ENCODE measurements around the gene TTC9. TPM values are rescaled to one million over a fixed set of nuclear protein-coding genes. Genes with fewer than 3 reads are reported as not detected.
A peak's percentile ranks its signal among the peaks of the same experiment; 100 is the strongest.

TTC9 gene
- total RNA-seq, 1 donor from 2014 or later, result 0.70 TPM

GRCh38 chr14:70640938-70641547 lies 673 bp upstream of the TTC9 start:
- DNase-seq (ENCODE audit: missing footprints) (no peak), ATAC-seq (peak; percentile 52)
- intact Hi-C loops (cut with DNase I), result loop anchor here (5.0 kb wide), 1 partner anchor 61 kb away; no protein-coding TSS in a partner anchor

- DNase-seq (ENCODE audit: missing footprints), result no peak
- intact Hi-C loops (cut with DNase I), result loop anchor here (5.0 kb wide), 1 partner anchor 60 kb away; no protein-coding TSS in a partner anchor
- no peak for ATAC-seq
Observed at GRCh38 chr14:70642303-70643235, 853 bp downstream of the TTC9 start.

DNA sequence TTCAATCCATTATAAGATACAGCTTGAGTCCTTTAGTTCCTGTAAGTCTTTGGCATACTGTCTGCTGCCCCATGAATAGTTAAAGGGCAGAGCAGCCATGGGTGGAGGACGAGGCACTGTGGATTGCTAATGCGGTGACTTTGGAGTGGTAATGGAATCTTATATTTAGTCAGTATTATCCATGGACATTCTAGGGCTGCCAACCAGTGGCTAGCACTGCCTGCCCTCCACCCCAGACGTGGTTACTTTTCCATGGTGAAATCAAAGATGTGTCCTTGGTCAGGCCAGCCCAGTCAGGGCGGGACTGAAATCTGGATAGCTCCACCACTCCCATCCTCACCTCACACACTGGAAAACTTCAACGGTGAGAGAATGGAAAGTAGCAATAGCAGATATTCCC lies 2.3 kb downstream of the TTC9 start:
- intact Hi-C loops (cut with DNase I), result loop anchor here (5.0 kb wide), 1 partner anchor 58 kb away; no protein-coding TSS in a partner anchor
- no peak for ATAC-seq
- DNase-seq (ENCODE audit: missing footprints), result no peak

DNA sequence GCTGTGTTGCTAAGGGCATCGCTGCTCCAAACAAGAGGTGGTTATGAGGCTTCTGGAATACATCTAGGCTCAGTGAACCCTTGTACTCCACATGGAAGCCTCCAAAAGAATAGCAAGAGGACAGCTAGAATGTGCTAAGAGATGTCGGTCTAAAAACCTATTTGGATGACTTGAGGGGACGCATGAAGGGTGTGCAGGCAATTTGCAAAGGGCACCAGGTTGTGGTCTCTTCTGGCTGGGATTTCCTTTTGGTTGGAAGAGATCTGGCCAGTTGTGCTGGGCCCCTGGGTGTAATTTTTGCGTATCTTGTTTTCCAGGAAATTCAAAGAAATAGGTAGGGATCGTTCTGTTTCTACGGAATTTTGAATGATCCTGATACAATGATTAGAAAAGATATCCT lies 4.2 kb downstream of the TTC9 start:
- no peak for DNase-seq (ENCODE audit: missing footprints)
- intact Hi-C loops (cut with DNase I), result no loop called here
- no peak for ATAC-seq

DNA sequence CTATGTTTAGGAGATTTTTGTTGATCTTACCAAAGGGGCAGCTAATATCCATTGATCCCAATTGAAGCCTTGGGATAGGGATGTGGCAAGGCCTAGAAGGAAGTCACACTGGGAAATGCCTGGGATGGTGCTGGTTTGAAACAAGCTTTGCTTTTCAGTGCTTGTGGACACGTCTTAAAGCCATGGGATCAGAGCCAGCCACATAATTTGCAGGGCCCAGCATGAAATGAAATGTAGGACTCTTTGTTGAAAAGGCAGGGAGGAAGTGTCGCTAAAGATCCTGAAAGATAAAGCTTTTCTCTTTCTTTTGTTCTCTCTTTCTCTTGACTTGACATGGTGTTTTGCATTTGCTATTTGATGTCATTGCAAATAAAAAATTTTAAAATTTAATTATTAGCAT lies 5.0 kb downstream of the TTC9 start:
- DNase-seq (ENCODE audit: missing footprints), result no peak
- ATAC-seq, result no peak
- intact Hi-C loops (cut with DNase I), result no loop called here

DNA sequence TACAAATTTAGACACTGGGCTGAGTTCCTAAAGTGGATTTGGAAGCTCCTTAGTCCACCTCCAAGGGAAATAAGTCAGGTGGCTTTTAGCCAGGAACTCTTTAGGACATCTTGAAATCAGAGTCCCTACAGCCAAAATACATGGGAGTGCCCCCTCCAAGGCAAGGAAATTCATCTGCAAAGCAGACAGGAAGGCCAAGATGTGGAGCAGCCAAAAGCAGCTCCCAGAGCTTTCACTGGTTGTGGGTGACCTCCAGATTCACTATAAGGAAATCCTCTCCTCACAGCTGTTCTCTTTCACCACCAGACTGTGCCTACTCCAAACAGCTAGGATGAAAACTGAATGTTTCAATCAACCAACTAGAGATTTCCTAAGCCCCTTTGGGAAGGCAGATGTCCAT lies 6.6 kb downstream of the TTC9 start:
- ATAC-seq (peak; percentile 81), DNase-seq (ENCODE audit: missing footprints) (no peak)
- intact Hi-C loops (cut with DNase I), result no loop called here

- DNase-seq (ENCODE audit: missing footprints) (no peak), ATAC-seq (no peak)
- intact Hi-C loops (cut with DNase I), result no loop called here
Observed at GRCh38 chr14:70649803-70650202, 8.1 kb downstream of the TTC9 start.

GRCh38 chr14:70651522-70651921 lies 9.8 kb downstream of the TTC9 start:
- ATAC-seq, result no peak
- intact Hi-C loops (cut with DNase I), result no loop called here

GRCh38 chr14:70652871-70653270 lies 11.2 kb downstream of the TTC9 start:
- intact Hi-C loops (cut with DNase I), result no loop called here
- DNase-seq (ENCODE audit: missing footprints) (no peak), ATAC-seq (no peak)

More at GRCh38 chr14:70651522-70651921, 9.8 kb downstream of the TTC9 start:
- no peak for DNase-seq (ENCODE audit: missing footprints)

DNA sequence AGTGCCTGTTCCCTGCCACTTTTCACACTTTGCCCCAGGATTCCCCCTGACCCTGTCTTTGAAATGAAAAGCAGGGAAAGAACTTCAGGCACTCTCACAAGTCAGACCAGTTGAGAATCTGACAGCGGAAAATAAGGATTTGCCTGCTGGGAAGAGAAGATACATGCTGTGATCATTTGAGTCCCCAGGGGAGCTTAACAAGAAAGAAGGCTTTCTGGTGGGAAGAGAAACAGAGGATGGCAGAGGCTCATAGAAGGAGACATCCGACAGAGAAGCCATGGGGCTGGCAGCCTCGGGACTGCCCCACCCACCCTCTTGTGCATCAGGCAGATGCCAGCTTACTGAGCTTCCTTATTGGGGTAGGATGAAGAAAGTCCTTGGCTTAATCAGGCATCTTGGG lies 11.9 kb downstream of the TTC9 start:
- no peak for DNase-seq (ENCODE audit: missing footprints)
- no peak for ATAC-seq
- intact Hi-C loops (cut with DNase I), result no loop called here

DNA sequence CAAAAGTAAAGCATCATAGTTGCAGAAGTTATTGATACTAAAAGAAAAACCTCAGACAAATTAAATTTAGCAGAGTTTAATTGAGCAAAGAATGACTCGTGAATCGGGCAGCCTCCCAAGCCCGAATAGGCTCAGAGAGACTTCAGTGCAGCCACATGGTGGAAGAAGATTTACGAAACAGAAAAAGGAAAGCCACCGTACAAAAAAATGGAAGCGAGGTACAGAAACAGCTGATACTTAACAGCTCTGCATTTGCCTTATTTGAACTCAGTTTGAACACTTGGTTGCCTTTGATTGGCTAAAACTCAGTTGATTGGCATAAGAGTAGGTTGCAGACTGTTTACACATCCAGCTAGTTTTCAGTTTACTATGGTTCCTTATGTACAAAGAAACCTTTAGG lies 12.9 kb downstream of the TTC9 start:
- no peak for ATAC-seq

GRCh38 chr14:70655110-70655826 lies 13.6 kb downstream of the TTC9 start:
- ATAC-seq (no peak), DNase-seq (ENCODE audit: missing footprints) (no peak)
- intact Hi-C loops (cut with DNase I), result no loop called here

More for the DNA sequence above, 12.9 kb downstream of the TTC9 start:
- intact Hi-C loops (cut with DNase I), result no loop called here
- no peak for DNase-seq (ENCODE audit: missing footprints)

GRCh38 chr14:70658899-70659298 lies 17.2 kb downstream of the TTC9 start:
- intact Hi-C loops (cut with DNase I), result no loop called here
- ATAC-seq (no peak), DNase-seq (ENCODE audit: missing footprints) (no peak)

DNA sequence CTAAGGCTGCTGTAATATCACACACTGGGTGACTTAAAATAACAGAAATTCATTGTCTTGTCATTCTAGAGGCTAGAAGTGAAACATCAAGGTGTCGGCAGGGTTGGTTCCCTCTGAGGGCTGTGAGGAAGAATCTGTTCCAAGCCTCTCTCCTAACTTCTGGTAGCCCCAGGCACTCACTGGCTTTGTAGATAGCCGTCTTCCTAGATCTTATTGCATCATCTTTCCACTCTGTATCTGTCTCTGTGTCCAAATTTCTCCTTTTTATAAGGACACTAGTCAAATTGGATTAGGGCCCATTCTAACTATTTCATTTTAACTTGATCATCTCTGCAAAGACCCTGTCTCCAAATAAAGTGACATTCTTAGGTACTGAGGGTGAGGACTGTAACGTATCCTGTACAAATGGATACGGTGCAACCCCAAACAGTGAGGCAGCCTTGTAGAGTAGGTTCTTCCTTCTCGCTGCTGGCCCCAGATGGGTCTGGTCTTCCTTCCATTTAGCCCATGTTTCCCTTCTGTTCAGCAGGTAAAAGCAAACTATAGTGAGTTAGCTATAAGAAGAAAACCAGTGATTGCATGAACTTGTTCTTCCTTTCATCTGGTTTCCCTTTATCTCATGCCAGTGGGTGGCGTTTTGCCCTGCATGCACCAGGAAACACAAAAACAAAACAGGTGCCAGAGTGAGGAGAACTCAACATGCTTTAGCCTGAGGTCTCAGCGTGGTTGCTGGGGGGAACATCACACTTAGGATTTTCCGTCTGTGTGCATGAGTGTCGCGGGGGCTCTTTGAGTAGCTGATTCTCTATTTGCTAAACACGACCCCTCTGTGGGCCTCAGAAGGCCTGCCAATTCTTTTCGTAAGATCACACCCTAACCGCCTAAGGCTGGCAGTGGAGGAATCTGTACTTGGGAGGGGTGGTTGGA lies 19.5 kb downstream of the TTC9 start:
- ATAC-seq, result no peak
- intact Hi-C loops (cut with DNase I), result loop anchor here (5.0 kb wide), 1 partner anchor 41 kb away; no protein-coding TSS in a partner anchor

DNA sequence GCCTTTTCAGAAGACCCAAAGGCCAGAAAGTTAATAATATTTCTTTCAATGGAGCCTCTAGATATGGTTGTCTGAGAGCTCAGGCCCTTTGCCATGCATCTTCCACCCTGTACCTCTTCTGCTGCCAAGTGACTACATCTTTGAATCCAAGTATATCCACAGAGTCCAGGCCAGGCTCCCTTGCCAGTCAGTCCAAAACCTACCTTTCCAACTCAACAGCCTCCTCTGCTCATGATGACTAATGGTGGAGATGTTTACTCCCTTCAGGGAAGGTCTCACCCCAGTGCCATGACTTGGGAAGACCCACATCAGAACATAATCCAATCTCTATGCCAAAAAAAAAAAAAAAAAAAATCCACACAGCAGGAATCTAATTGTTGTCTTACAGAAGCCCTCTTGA lies 20.4 kb downstream of the TTC9 start:
- intact Hi-C loops (cut with DNase I), result loop anchor here (5.0 kb wide), 1 partner anchor 40 kb away; no protein-coding TSS in a partner anchor
- DNase-seq (ENCODE audit: missing footprints) (no peak), ATAC-seq (no peak)

More for the DNA sequence above, 19.5 kb downstream of the TTC9 start:
- DNase-seq (ENCODE audit: missing footprints), result no peak

DNA sequence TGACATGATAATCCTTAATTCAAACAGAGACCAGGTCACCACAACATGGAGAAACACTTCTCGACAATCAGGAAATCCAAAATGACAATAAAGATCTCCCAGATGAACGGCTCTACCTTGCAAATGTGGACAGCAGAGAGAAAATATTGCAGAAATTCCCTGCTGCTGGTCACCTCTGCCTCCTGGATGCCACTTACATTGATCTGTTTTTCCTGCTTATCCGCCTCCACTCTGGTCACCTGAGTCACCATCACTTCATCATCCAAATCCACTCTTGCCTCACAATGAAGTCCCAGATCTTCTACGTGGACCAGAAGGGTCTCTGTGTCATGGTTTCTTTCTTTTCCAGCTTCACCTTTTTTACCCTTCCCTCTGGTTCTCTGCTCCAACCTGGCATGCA lies 21.1 kb downstream of the TTC9 start:
- no peak for ATAC-seq
- intact Hi-C loops (cut with DNase I), result loop anchor here (5.0 kb wide), 1 partner anchor 39 kb away; no protein-coding TSS in a partner anchor
- no peak for DNase-seq (ENCODE audit: missing footprints)

DNA sequence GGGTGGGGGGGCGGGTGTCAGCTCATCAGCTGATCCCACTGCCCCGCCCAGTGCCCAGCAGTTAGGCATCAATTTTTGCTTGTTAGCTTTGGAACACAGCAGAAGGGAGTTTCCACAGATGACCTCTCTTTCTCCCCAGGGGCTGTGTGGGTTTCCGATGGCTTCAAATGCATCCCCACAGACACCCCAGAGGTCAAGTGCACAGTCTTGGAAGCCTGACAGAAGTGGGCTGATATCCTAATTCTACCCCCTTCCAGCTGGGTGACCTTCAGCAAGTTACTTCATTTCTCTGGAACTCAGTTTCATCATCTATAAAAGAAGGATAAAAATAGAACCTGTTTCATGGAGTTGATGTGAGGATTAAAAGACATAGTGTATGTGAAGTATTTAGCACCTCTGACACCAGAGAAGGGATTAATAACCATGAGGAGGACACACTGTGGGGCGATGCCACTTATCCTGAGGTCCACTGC lies 22.0 kb downstream of the TTC9 start:
- DNase-seq (ENCODE audit: missing footprints) (no peak), ATAC-seq (peak; percentile 48)
- intact Hi-C loops (cut with DNase I), result loop anchor here (5.0 kb wide), 1 partner anchor 39 kb away; no protein-coding TSS in a partner anchor
